Cardiac muscle cell (in vitro differentiated cells and primary cell): ENCODE results near the gene TRPC1. TPM values are rescaled to one million over a fixed set of nuclear protein-coding genes. Genes with fewer than 3 reads are reported as not detected.

Experiments used
- DNase-seq, 2 donors: peaks; one replicate each; pipeline versions ENCODE4 v3.0.0 to v3.0.0-alpha.2; 2010 to 2017; ENCODE audit warnings: low read depth in 1 of 2, low spot score in 1 of 2
- H3K27ac ChIP-seq: fragments of 200-600 bp; sonication (generic); 2 replicates; pipeline ENCODE4 v1.5.1; 2016
- H3K27me3 ChIP-seq: fragments of 200-600 bp; sonication (generic); 2 replicates; pipeline ENCODE4 v1.6.0; 2016; ENCODE audit warnings: control low read depth
- H3K36me3 ChIP-seq: fragments of 200-600 bp; sonication (generic); 2 replicates; pipeline ENCODE4 v1.5.1; 2016; ENCODE audit warnings: control low read depth
- H3K4me1 ChIP-seq: fragments of 200-600 bp; sonication (generic); 2 replicates; pipeline ENCODE4 v1.8.1; 2017; ENCODE audit warnings: low read depth, mild to moderate bottlenecking, mixed run types
- H3K4me3 ChIP-seq: fragments of 200-600 bp; sonication (generic); 2 replicates; pipeline ENCODE4 v1.5.1; 2016; ENCODE audit warnings: mild to moderate bottlenecking
- H3K9me3 ChIP-seq: fragments of 200-600 bp; sonication (generic); 2 replicates; pipeline ENCODE4 v1.5.1; 2017; ENCODE audit warnings: low read depth, mild to moderate bottlenecking, control low read depth
- CTCF ChIP-seq: IDR thresholded peaks from 2 replicates; pipeline ENCODE4 v1.5.1; 2012; ENCODE audit warnings: low read depth, mild to moderate bottlenecking, low read length
- polyA plus RNA-seq: library from polyadenylated mRNA; unstranded; fragments of >200 nt; fragmentation: Nextera tagmentation; extraction: Ambion mirVana; gene quantifications from 2 replicates; pipeline ENCODE4 v1.2.1, GENCODE V29; 2016
- total RNA-seq: library from RNA; depleted of rRNA; stranded (reverse); fragments of >200 nt; gene quantifications from 2 replicates; pipeline ENCODE4 v1.2.3, GENCODE V29; 2016

The TRPC1 gene
- total and polyA plus RNA-seq, 2 experiments from 2014 or later = 17.9 to 64.9 TPM

GRCh38 chr3:142784228-142784627 is 60.4 kb downstream of the TRPC1 start:
- Histone ChIP-seq H3K27ac (no peak overlapping the region), H3K4me1 (no peaks in the 10 kb centered on the region), H3K27me3 (no peaks in the 10 kb centered on the region), H3K36me3 (peaks cover 3% of the 10 kb centered on the region), H3K9me3 (no peaks in the 10 kb centered on the region), H3K4me3 (no peak overlapping the region)
- DNase-seq = no peak
- no peak for TF ChIP-seq CTCF

GRCh38 chr3:142785996-142786395 is 62.2 kb downstream of the TRPC1 start:
- Histone ChIP-seq H3K27me3 (no peaks in the 10 kb centered on the region), H3K9me3 (no peaks in the 10 kb centered on the region), H3K27ac (no peak overlapping the region), H3K4me1 (no peaks in the 10 kb centered on the region), H3K36me3 (peaks cover 3% of the 10 kb centered on the region), H3K4me3 (no peak overlapping the region)
- no peak for DNase-seq
- TF ChIP-seq CTCF = no peak

DNA sequence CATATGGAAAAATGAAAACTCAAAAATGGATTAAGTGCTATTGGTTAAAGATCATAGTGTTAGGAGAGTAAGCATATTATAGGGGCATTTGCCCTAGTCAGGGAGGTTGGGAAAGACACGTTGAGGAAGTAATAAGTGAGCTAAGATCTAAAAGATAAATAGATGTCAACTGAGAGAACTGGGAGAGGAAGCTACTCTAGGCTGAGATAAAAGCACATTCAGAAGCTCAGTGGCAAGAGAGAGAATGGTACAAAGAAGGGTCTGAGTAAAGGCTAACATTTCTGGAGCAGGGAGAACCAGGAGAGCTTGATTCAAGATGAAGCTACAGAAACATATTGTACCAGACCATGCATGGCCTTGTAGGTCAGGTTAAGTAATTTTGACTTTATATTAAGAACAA is 63.9 kb downstream of the TRPC1 start:
- Histone ChIP-seq H3K27me3 (no peaks in the 10 kb centered on the region), H3K36me3 (no peaks in the 10 kb centered on the region), H3K9me3 (no peaks in the 10 kb centered on the region), H3K4me1 (no peaks in the 10 kb centered on the region), H3K4me3 (no peak overlapping the region), H3K27ac (no peak overlapping the region)
- no peak for DNase-seq
- no peak for TF ChIP-seq CTCF

DNA sequence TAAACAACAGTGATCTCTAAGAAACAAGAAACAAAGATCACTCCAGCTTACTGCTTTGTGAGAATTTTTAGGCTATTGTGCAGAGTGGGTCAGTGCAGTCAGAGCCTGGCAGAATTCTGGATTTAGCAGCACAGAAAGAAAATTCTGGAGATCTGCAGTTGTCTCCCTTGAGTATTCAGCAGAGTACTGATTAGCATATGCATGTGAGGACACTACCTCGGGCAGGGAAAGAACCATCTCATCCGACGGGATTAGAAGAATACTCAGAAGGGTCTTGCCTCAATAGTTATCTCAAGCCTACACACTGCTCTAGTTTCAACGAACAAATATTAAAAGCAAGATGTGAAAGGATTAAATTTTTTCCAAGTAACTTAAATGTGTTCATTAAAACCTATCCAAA is 70.7 kb downstream of the TRPC1 start:
- no peak for TF ChIP-seq CTCF
- Histone ChIP-seq H3K4me1 (peaks cover 13% of the 10 kb centered on the region), H3K27me3 (no peaks in the 10 kb centered on the region), H3K36me3 (no peaks in the 10 kb centered on the region), H3K9me3 (no peaks in the 10 kb centered on the region), H3K27ac (no peak overlapping the region), H3K4me3 (no peak overlapping the region)
- DNase-seq = no peak

- TF ChIP-seq CTCF = no peak
These were observed 71.5 kb downstream of the TRPC1 start for GRCh38 chr3:142795332-142795731.

GRCh38 chr3:142796823-142797222 is 73.0 kb downstream of the TRPC1 start:
- no peaks in the 10 kb centered on the region for H3K36me3 ChIP-seq
- H3K27me3 ChIP-seq = no peaks in the 10 kb centered on the region
- H3K27ac ChIP-seq = peak overlapping the region; percentile 63
- peak in 1 of 2 donors; percentile 20 for DNase-seq
- no peaks in the 10 kb centered on the region for H3K9me3 ChIP-seq
- TF ChIP-seq CTCF = no peak
- no peak overlapping the region for H3K4me3 ChIP-seq
- peaks cover 13% of the 10 kb centered on the region for H3K4me1 ChIP-seq

More at GRCh38 chr3:142795332-142795731, 71.5 kb downstream of the TRPC1 start:
- Histone ChIP-seq H3K27me3 (no peaks in the 10 kb centered on the region), H3K36me3 (no peaks in the 10 kb centered on the region), H3K9me3 (no peaks in the 10 kb centered on the region), H3K4me3 (no peak overlapping the region), H3K4me1 (peaks cover 13% of the 10 kb centered on the region), H3K27ac (no peak overlapping the region)
- no peak for DNase-seq
